Measurements from ENCODE around the gene NDUFAB1.
"Not testable (repeated sequence)": the region's sequence is repeated elsewhere in the genome, so short reads cannot be mapped to it uniquely, and the experiment has no call there.

Gene NDUFAB1

GRCh38 chr16:23583271-23583670 is 12.8 kb downstream of the NDUFAB1 start:
- not testable (repeated sequence) for DNase-seq

GRCh38 chr16:23581764-23582163 is 14.4 kb downstream of the NDUFAB1 start:
- no peak for DNase-seq

GRCh38 chr16:23580391-23580790 is 15.7 kb downstream of the NDUFAB1 start:
- DNase-seq = no peak

GRCh38 chr16:23579371-23579770 is 16.7 kb downstream of the NDUFAB1 start:
- DNase-seq = no peak

GRCh38 chr16:23578101-23578830 is 17.9 kb downstream of the NDUFAB1 start:
- DNase-seq = peak; percentile 24

GRCh38 chr16:23577493-23577892 is 18.6 kb downstream of the NDUFAB1 start:
- DNase-seq = no peak

- DNase-seq = no peak
Measured at GRCh38 chr16:23575834-23576233, 20.3 kb downstream of the NDUFAB1 start.

- DNase-seq = no peak
Measured at GRCh38 chr16:23573817-23574216, 22.3 kb downstream of the NDUFAB1 start.

GRCh38 chr16:23572394-23572793 is 23.7 kb downstream of the NDUFAB1 start:
- no peak for DNase-seq

GRCh38 chr16:23571895-23572294 is 24.2 kb downstream of the NDUFAB1 start:
- DNase-seq = no peak

- DNase-seq = no peak
Measured at GRCh38 chr16:23570992-23571632, 25.0 kb downstream of the NDUFAB1 start.

GRCh38 chr16:23567602-23568001 is 28.5 kb downstream of the NDUFAB1 start:
- DNase-seq = no peak

GRCh38 chr16:23566724-23567123 is 29.4 kb downstream of the NDUFAB1 start:
- DNase-seq = no peak

GRCh38 chr16:23564575-23565363 is 31.3 kb downstream of the NDUFAB1 start:
- DNase-seq = no peak

- no peak for DNase-seq
Measured at GRCh38 chr16:23563186-23563585, 32.9 kb downstream of the NDUFAB1 start.

- no peak for DNase-seq
Measured at GRCh38 chr16:23562505-23562904, 33.6 kb downstream of the NDUFAB1 start.

- DNase-seq = no peak
Measured at GRCh38 chr16:23561586-23561985, 34.5 kb downstream of the NDUFAB1 start.

- DNase-seq = peak; percentile 9
Measured at GRCh38 chr16:23557779-23558702, 38.1 kb downstream of the NDUFAB1 start.

- DNase-seq = peak; percentile 99
Measured at GRCh38 chr16:23556881-23557778, 39.0 kb downstream of the NDUFAB1 start, which contains the start of the genes EARS2 and UBFD1. TSS of gene EARS2 (minus strand) at chr16:23557350. CDS start at chr16:23557343, 7 bp downstream. TSS of gene UBFD1 (plus strand) at chr16:23557727. CDS start at chr16:23557743, 16 bp downstream.

GRCh38 chr16:23554536-23554935 is 41.6 kb downstream of the NDUFAB1 start:
- DNase-seq = no peak

- no peak for DNase-seq
Measured at GRCh38 chr16:23552161-23552560, 44.0 kb downstream of the NDUFAB1 start.
